Endothelial cell of umbilical vein (primary cell): ENCODE data around the gene ZBTB7C.

Source experiments
- CTCF ChIP-seq, 2 donors: IDR thresholded peaks; 1 replicate in 1 of 2; 2 replicates in 1 of 2; pipeline ENCODE4 v1.5.1; 2011; ENCODE audit warnings: low read length in 2 of 2, mild to moderate bottlenecking in 2 of 2, moderate library complexity in 2 of 2, control low read depth in 1 of 2, inconsistent platforms in 1 of 2, low read depth in 1 of 2; ENCODE audit not compliant: insufficient read depth in 1 of 2; ENCODE audit errors: extremely low read depth in 1 of 2
- EZH2 ChIP-seq: IDR thresholded peaks from 2 replicates; pipeline ENCODE4 v1.6.1; 2012; ENCODE audit warnings: borderline replicate concordance, low read depth, mild to moderate bottlenecking, moderate library complexity, low read length, inconsistent platforms; ENCODE audit not compliant: severe bottlenecking
- MAX ChIP-seq: IDR thresholded peaks from 2 replicates; pipeline ENCODE4 v1.6.1; 2011; ENCODE audit not compliant: insufficient read depth, insufficient read length

- no peak for TF ChIP-seq CTCF (IDR thresholded peaks at IDR 0.05; ENCODE audit: extremely low read depth in 1 of 2, insufficient read depth in 1 of 2, low read depth in 1 of 2, low read length in 2 of 2)
- TF ChIP-seq MAX = no peak
- TF ChIP-seq EZH2 = no peak
These were observed 336.6 kb downstream of the ZBTB7C start for GRCh38 chr18:48072428-48073204.
